ENCODE measurements around the gene TRIM63. TPM values are rescaled to one million over a fixed set of nuclear protein-coding genes. Genes with fewer than 3 reads are reported as not detected.

TRIM63 gene
- total and polyA plus RNA-seq, 2 of the 13 experiments (the other 11 are each of a cell fraction or from before 2014, with no cell fraction given), result not detected

DNA sequence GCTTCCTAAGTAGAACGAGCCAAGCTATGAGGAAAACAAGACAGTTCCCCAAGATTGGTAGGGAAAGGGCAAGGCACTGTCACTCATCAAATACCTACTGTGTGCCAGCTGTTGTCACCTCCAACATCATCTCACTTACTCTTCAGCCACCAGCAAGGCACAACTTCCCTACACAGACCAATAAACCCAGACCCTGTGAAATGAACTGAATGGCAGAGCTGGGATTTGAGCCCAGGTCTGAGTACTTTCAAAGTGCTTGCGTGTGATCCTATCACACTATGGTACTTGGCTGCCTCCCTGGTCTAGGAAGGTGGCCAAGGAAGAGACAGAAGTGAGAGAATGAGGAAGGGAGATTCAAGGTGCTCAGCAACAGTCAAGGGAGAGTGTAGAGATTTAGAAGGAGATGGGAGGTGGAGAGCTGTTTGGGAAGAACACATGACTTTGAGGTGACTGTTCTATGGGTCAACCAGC is 16.7 kb upstream of the TRIM63 start:
- ChIA-PET CTCF (ENCODE audit: low intra/inter-chr PET ratio, low total read pairs) (no interaction called here), POLR2A (no interaction called here)
- H3K4me2 ChIP-seq (ENCODE audit: low read depth, low read length), result no peak overlapping the region
- no peak overlapping the region for H3K4me3 ChIP-seq (replicated peaks in 1 of 3; ENCODE audit: insufficient read depth in 1 of 3, low read depth in 2 of 3, low read length in 3 of 3)
- in situ Hi-C loops (cut with HindIII; ENCODE audit: extremely low pct_ligation_motif_present, low pct_unique_long_range_greater_than_20kb) (no loop called here), intact Hi-C loops (cut with micrococcal nuclease; ENCODE audit: unreplicated experiment) (no loop called here)
- ATAC-seq (no peak), FAIRE-seq (no peak), DNase-seq (ENCODE audit: low spot score) (no peak)
- H2AFZ ChIP-seq (ENCODE audit: low read length), result no peak overlapping the region
- H3K36me3 ChIP-seq (replicated peaks in 1 of 2; ENCODE audit: control insufficient read depth in 1 of 2, insufficient read depth in 2 of 2, low read length in 2 of 2), result no peaks in the 10 kb centered on the region
- no peak overlapping the region for H3K9ac ChIP-seq (ENCODE audit: insufficient read depth, low read depth, low read length)
- no peak for TF ChIP-seq RFX3 (CRISPR knock-in tag; IDR thresholded peaks at IDR 0.05)
- TF ChIP-seq, protein P1, sequence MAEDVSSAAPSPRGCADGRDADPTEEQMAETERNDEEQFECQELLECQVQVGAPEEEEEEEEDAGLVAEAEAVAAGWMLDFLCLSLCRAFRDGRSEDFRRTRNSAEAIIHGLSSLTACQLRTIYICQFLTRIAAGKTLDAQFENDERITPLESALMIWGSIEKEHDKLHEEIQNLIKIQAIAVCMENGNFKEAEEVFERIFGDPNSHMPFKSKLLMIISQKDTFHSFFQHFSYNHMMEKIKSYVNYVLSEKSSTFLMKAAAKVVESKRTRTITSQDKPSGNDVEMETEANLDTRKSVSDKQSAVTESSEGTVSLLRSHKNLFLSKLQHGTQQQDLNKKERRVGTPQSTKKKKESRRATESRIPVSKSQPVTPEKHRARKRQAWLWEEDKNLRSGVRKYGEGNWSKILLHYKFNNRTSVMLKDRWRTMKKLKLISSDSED (CRISPR knock-in tag; IDR thresholded peaks at IDR 0.05), result no peak
- TF ChIP-seq RCOR2 (CRISPR knock-in tag; IDR thresholded peaks at IDR 0.05), result no peak
- TF ChIP-seq WIZ (CRISPR knock-in tag; IDR thresholded peaks at IDR 0.05), result no peak
- no peak for TF ChIP-seq ZNF614 (CRISPR knock-in tag; IDR thresholded peaks at IDR 0.05; ENCODE audit: borderline replicate concordance)
- no peak for TF ChIP-seq ZFP36L2 (CRISPR knock-in tag; IDR thresholded peaks at IDR 0.05)
- TF ChIP-seq CCAR2 (optimal IDR thresholded peaks at IDR 0.05; ENCODE audit: low read depth, low read length), result no peak
- TF ChIP-seq ONECUT2 (CRISPR knock-in tag; IDR thresholded peaks at IDR 0.05), result no peak
- no peak for TF ChIP-seq ZNF468 (CRISPR knock-in tag; IDR thresholded peaks at IDR 0.05)
- TF ChIP-seq, protein P2, sequence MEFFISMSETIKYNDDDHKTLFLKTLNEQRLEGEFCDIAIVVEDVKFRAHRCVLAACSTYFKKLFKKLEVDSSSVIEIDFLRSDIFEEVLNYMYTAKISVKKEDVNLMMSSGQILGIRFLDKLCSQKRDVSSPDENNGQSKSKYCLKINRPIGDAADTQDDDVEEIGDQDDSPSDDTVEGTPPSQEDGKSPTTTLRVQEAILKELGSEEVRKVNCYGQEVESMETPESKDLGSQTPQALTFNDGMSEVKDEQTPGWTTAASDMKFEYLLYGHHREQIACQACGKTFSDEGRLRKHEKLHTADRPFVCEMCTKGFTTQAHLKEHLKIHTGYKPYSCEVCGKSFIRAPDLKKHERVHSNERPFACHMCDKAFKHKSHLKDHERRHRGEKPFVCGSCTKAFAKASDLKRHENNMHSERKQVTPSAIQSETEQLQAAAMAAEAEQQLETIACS (CRISPR knock-in tag; IDR thresholded peaks at IDR 0.05), result no peak
- TF ChIP-seq ZBTB3 (CRISPR knock-in tag; IDR thresholded peaks at IDR 0.05; ENCODE audit: borderline replicate concordance, low read depth), result no peak
- TF ChIP-seq ZNF883 (CRISPR knock-in tag; IDR thresholded peaks at IDR 0.05; ENCODE audit: not compliant biosample characterization), result no peak
- no peak for TF ChIP-seq CENPX (CRISPR knock-in tag; IDR thresholded peaks at IDR 0.05)
- TF ChIP-seq CHD4 (IDR thresholded peaks at IDR 0.05; ENCODE audit: borderline replicate concordance, low read length), result no peak
- H3K79me2 ChIP-seq (ENCODE audit: insufficient read depth, low read length), result no peaks in the 10 kb centered on the region
- no peaks in the 10 kb centered on the region for H3K4me1 ChIP-seq (ENCODE audit: insufficient read depth, low read length)
- H3K27ac ChIP-seq (ENCODE audit: extremely low read length, insufficient read depth, low read length), result no peak overlapping the region
- no peaks in the 10 kb centered on the region for H3K9me3 ChIP-seq (ENCODE audit: low read length)
- WGBS (ENCODE audit: low lambda C conversion rate), result 0% methylated on average over 2 of the region's 2 CpGs
- BruUV-seq (replicated peaks), result no TSS peak
- H3K27me3 ChIP-seq (ENCODE audit: control insufficient read depth in 1 of 2, insufficient read depth in 2 of 2, low read length in 2 of 2), result no peaks in the 10 kb centered on the region; a peak in 2 of 5 replicates
- H4K20me1 ChIP-seq (ENCODE audit: insufficient read depth, low read length), result no peaks in the 10 kb centered on the region
